NCI-H1048 (cell line): Measurements from ENCODE around the gene NR2F6.
"Not testable (repeated sequence)": the region's sequence is repeated elsewhere in the genome, so short reads cannot be mapped to it uniquely, and the experiment has no call there.

Experiments used
- DNase-seq: peaks from one replicate; lab custom pipeline; 2025; lab: John Stamatoyannopoulos, UW

Gene NR2F6

GRCh38 chr19:17210296-17210695, 35.4 kb downstream of the NR2F6 start:
- DNase-seq, result no peak

- DNase-seq, result peak; percentile 83
Measured at GRCh38 chr19:17209126-17210036, 36.3 kb downstream of the NR2F6 start.

GRCh38 chr19:17206736-17207581, 38.8 kb downstream of the NR2F6 start:
- DNase-seq, result no peak

- no peak for DNase-seq
Measured at GRCh38 chr19:17205237-17206140, 40.2 kb downstream of the NR2F6 start.

- DNase-seq, result no peak
Measured at GRCh38 chr19:17202713-17203112, 43.0 kb downstream of the NR2F6 start.

GRCh38 chr19:17202249-17202648, 43.5 kb downstream of the NR2F6 start:
- DNase-seq, result no peak

GRCh38 chr19:17200408-17201079, 45.2 kb downstream of the NR2F6 start:
- no peak for DNase-seq

GRCh38 chr19:17197666-17198065, 48.1 kb downstream of the NR2F6 start:
- no peak for DNase-seq

DNA sequence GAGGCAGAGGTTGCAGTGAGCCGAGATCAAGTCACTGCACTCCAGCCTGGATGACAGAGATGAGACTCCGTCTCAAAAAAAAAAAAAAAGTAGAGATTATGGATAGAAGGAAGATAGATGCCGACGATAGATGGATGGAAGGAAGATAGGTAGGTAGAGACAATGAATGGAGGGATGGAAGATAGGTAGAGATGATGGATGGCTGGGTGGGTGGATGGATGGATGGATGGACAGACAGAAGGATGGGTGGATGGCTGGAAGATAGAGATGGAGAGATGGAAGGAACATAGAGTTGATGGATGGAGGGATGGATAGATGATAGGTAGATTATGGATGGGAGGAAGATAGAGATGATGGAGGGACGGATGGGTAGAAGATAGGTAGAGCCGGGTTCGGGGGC, 49.1 kb downstream of the NR2F6 start:
- DNase-seq, result no peak

DNA sequence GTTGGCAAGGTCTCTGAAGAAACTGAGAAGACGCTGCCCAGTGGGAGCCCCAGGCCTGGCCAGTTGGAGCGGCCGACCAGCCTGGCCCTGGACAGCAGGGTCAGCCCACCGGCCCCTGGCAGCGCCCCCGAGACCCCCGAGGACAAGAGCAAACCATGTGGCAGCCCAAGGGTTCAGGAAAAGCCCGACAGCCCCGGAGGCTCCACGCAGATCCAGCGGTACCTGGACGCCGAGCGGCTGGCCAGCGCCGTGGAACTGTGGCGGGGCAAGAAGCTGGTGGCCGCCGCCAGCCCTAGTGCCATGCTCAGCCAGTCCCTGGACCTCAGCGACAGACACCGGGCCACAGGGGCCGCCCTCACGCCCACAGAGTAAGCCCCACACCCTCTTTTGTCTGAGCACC, 50.6 kb downstream of the NR2F6 start:
- DNase-seq, result no peak

DNA sequence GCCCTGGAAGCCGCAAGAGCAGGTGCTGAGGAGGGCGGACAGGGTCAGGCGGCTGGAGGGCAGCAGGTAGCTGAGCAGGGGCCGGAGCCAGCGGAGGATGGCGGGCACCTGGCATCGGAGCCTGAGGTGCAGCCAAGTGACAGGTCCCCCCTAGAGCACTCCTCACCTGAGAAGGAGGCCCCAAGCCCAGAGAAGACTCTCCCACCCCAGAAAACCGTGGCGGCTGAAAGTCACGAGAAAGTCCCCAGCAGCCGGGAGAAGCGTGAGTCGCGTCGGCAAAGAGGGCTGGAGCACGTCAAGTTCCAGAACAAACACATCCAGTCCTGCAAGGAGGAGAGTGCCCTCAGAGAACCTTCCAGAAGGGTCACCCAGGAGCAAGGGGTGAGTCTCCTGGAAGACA, 51.1 kb downstream of the NR2F6 start:
- DNase-seq, result no peak

DNA sequence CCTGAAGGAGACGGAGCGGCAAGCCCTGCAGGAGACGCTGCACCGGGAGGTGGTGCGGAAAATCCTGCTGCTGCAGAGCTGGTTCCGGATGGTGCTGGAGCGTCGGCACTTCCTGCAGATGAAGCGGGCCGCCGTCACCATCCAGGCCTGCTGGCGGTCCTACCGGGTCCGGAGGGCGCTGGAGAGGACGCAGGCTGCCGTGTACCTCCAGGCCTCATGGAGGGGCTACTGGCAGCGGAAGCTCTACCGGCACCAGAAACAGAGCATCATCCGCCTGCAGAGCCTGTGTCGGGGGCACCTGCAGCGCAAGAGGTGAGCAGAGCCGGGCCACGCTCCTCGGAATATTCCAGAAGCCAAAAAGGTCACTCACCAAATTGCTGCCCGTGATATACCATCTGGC, 53.0 kb downstream of the NR2F6 start:
- no peak for DNase-seq

DNA sequence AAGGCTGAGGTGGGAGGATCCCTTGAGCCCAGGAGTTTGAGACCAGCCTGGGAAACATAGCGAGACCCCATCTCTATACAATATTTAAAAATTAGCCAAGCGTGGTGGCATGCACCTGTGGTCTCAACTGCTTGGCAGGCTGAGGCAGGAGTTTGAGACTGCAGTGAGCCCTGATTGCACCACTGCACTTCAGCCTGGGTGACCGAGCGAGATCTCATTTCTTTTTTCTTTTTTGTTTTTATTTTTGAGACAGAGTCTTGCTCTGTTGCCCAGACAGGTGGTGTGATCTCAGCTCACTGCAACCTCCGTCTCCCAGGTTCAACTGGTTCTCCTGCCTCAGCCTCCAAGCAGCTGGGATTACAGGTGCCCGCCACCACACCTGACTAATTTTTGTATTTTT, 54.0 kb downstream of the NR2F6 start:
- DNase-seq, result not testable (repeated sequence)

GRCh38 chr19:17185590-17185989, 60.1 kb downstream of the NR2F6 start:
- no peak for DNase-seq

DNA sequence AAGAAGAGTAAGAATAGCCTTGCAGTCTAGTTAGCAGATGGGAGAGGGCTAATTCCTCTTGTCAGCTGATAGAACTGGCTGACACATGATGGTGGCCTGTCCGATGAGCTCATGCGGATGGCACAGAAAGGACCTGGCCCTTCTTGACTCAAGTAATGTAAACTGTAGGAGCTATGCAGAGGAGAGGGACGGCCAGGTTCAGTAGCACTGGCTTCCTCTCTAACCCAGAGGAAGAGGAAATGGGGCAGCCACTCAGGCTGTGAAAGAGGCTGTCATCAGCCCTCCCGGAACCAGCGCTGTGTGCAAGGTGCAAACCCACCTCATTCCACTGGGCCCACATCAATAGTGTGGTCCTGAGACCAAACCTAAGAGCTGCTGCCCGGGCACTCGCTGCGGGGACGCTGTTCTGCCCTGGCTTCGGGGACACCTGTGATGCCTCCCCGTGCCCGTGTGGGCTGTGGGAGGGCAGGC, 61.3 kb downstream of the NR2F6 start:
- no peak for DNase-seq

DNA sequence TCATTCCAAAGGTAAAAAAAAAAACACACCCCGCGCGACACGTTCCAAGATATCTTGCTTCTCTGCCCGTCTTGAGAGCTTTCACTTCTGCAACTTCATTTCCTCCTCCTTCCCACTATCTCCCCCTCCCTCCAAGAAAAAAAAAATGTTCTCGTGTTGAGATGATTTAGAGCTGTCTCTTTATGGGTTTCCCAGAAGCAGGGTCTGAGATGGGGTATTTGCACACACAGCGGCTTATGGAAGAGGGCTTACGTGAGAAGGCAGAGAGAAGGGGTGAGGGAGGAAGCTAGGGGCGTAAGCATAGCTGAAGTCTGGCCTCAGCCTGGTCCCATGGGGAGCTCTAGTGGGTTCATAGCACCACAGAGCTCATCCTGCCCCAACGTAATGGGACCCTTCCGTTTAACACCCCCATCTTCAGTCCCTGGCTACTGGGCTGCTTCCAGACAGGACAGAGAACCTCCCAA, 61.8 kb downstream of the NR2F6 start:
- no peak for DNase-seq

DNA sequence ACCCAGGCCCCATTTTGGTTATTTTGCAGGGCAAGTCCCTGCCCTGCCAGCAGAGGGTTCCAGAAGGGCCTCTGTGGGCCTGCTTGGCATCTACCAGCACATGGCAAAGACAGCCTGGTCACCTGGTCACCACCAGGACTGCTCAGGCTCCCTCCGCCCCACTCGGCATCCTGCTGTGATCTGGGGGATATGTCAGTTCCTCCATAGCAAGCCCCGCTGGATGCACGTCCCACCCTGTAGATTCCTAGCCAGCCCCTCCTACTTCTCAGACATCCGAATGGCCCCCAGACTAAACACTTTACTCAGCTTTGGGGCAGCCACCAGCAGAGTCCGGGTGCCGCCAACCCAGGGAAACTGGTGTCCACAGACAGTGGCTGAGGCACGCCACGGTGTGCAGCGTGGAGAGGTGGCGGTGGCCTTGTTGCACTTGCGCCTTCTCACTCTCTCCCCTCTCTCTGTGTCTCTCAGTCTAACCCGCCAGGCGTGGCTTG, 62.4 kb downstream of the NR2F6 start:
- no peak for DNase-seq
